Iris pigment epithelial cell (primary cell): ENCODE data around the gene DGAT2.
"Not testable (repeated sequence)": the region's sequence is repeated elsewhere in the genome, so short reads cannot be mapped to it uniquely, and the experiment has no call there.

ENCODE experiments used
- DNase-seq: peaks from one replicate; pipeline ENCODE4 v3.0.0-alpha.2; 2011; ENCODE audit warnings: low read depth

DGAT2 gene

GRCh38 chr11:75768112-75768908 is at the start of gene DGAT2:
Gene DGAT2 (plus strand): TSS chr11:75768778. CDS start chr11:75768992, 214 bp downstream.
- DNase-seq, result peak; percentile 67

GRCh38 chr11:75719340-75720239 is 49.0 kb upstream of the DGAT2 start:
- no peak for DNase-seq

GRCh38 chr11:75720639-75721038 is 47.9 kb upstream of the DGAT2 start:
- DNase-seq, result no peak

GRCh38 chr11:75721852-75722668 is 46.5 kb upstream of the DGAT2 start:
- no peak for DNase-seq

GRCh38 chr11:75722669-75723042 is 45.9 kb upstream of the DGAT2 start:
- no peak for DNase-seq

- DNase-seq, result no peak
These were observed 42.8 kb upstream of the DGAT2 start for GRCh38 chr11:75725547-75726320.

- DNase-seq, result no peak
These were observed 39.6 kb upstream of the DGAT2 start for GRCh38 chr11:75728992-75729391.

- DNase-seq, result no peak
These were observed 37.5 kb upstream of the DGAT2 start for GRCh38 chr11:75731095-75731494.

GRCh38 chr11:75733071-75733430 is 35.5 kb upstream of the DGAT2 start:
- DNase-seq, result no peak

- no peak for DNase-seq
These were observed 35.0 kb upstream of the DGAT2 start for GRCh38 chr11:75733431-75734107.

- DNase-seq, result no peak
These were observed 33.9 kb upstream of the DGAT2 start for GRCh38 chr11:75734491-75735180.

GRCh38 chr11:75735181-75735845 is 33.3 kb upstream of the DGAT2 start:
- no peak for DNase-seq

- no peak for DNase-seq
These were observed 31.3 kb upstream of the DGAT2 start for GRCh38 chr11:75737314-75737713.

GRCh38 chr11:75740681-75741080 is 27.9 kb upstream of the DGAT2 start:
- no peak for DNase-seq

GRCh38 chr11:75743159-75743558 is 25.4 kb upstream of the DGAT2 start:
- DNase-seq, result not testable (repeated sequence)

- no peak for DNase-seq
These were observed 24.6 kb upstream of the DGAT2 start for GRCh38 chr11:75743711-75744563.

GRCh38 chr11:75745807-75746206 is 22.8 kb upstream of the DGAT2 start:
- DNase-seq, result no peak

GRCh38 chr11:75748729-75749273 is 19.8 kb upstream of the DGAT2 start:
- DNase-seq, result not testable (repeated sequence)
